Esophagus muscularis mucosa (tissue), 4 donors: ENCODE data around the gene ROPN1L.

ENCODE experiments used
- EP300 ChIP-seq: sonication (generic); formaldehyde crosslinking; IDR thresholded peaks from one replicate; pipeline ENCODE4 v1.6.1; 2017; ENCODE audit warnings: antibody characterized with exemption
- POLR2A ChIP-seq: fragments of 450-650 bp; IDR thresholded peaks from one replicate; pipeline ENCODE4 v1.6.1; 2017; ENCODE audit warnings: antibody characterized with exemption, moderate library complexity, mild to moderate bottlenecking, low read depth
- POLR2AphosphoS5 ChIP-seq, 2 donors: sonication (generic); formaldehyde crosslinking; IDR thresholded peaks; one replicate each; pipeline ENCODE4 v1.6.1; 2017; ENCODE audit warnings: antibody characterized with exemption in 2 of 2
- TF ChIP-seq, protein P1 (sequence below), 3 experiments: fragments of 200-600 bp in 2 of 3; fragments of 450-650 bp in 1 of 3; sonication (generic) in 2 of 3; IDR thresholded peaks; one replicate each; pipeline ENCODE4 v1.5.1; 2017 to 2019; ENCODE audit warnings: antibody characterized with exemption in 3 of 3, mild to moderate bottlenecking in 2 of 3, moderate library complexity in 1 of 3

DNA sequence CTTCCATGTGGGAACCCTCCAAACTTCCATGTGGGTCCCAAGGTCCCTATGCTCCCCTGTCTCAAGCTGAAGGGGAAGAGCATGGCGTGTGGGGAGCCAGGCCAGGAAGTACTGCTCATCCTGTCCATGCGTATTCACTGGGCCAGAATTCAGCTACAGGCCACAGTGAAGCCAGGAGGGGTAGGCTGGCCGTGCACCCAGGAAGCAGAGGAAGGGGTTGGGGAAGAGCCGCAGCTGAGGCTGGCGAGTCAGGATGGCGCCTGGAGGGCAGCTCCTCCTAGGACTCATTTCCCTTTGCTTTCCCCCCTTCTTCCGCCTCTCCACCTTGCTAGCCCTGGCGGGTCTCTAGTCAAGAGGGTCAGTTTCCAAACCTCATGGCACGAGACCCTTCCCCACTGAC lies 57.4 kb downstream of the ROPN1L start:
- no peak for TF ChIP-seq EP300
- TF ChIP-seq, protein P1, sequence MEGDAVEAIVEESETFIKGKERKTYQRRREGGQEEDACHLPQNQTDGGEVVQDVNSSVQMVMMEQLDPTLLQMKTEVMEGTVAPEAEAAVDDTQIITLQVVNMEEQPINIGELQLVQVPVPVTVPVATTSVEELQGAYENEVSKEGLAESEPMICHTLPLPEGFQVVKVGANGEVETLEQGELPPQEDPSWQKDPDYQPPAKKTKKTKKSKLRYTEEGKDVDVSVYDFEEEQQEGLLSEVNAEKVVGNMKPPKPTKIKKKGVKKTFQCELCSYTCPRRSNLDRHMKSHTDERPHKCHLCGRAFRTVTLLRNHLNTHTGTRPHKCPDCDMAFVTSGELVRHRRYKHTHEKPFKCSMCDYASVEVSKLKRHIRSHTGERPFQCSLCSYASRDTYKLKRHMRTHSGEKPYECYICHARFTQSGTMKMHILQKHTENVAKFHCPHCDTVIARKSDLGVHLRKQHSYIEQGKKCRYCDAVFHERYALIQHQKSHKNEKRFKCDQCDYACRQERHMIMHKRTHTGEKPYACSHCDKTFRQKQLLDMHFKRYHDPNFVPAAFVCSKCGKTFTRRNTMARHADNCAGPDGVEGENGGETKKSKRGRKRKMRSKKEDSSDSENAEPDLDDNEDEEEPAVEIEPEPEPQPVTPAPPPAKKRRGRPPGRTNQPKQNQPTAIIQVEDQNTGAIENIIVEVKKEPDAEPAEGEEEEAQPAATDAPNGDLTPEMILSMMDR (IDR thresholded peaks at IDR 0.05) = no peak
- no peak for TF ChIP-seq POLR2A
- no peak for TF ChIP-seq POLR2AphosphoS5 (IDR thresholded peaks at IDR 0.05)
